ENCODE data around the gene ETFA.
A peak's percentile ranks its signal among the peaks of the same experiment; 100 is the strongest.

ETFA gene

DNA sequence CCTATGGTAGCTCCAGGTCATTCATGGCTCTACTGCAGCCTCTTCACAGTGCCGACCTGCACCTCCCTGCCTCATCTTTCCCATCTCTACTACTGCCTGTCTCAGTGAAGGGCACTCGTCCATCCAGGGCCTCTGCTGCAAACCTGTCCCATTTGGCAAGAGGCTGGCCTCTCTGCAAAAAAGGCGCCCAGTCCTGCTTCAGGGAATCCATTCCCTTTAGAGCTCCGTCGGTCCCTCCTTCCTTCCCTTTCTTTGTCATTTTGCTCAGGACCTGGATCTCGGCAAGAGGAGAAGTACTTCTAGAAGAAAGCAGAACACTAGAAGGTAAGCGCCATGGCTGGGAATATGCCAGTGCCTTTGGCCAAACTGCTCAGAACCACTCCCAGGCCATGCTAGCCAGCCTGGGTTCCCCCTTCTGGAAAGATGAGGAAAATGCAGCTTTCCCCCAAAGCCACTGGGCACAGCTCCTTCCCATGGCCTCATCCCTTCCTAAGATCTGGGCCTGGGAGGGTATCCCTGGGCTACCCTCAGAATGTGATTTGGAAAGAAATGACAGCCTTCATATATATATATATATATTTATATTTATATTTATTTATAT, 18.9 kb upstream of the ETFA start:
- no peaks in the 10 kb centered on the region for H3K9me3 ChIP-seq (ENCODE audit: control insufficient read depth, insufficient read depth, low read depth, low read length)
- TF ChIP-seq IKZF3 (tag by site-specific recombination; IDR thresholded peaks at IDR 0.05) (peak; percentile 69), ZNF654 (tag by site-specific recombination; IDR thresholded peaks at IDR 0.05; ENCODE audit: low read depth) (peak; percentile 6; the same call in 1 of the 2 replicates), ZNF221 (tag by site-specific recombination; IDR thresholded peaks at IDR 0.05; ENCODE audit: borderline replicate concordance) (no peak), ZNF600 (tag by site-specific recombination; IDR thresholded peaks at IDR 0.05) (peak; percentile 55), ZNF658 (tag by site-specific recombination; IDR thresholded peaks at IDR 0.05) (no peak)
- TF ChIP-seq, protein P1, sequence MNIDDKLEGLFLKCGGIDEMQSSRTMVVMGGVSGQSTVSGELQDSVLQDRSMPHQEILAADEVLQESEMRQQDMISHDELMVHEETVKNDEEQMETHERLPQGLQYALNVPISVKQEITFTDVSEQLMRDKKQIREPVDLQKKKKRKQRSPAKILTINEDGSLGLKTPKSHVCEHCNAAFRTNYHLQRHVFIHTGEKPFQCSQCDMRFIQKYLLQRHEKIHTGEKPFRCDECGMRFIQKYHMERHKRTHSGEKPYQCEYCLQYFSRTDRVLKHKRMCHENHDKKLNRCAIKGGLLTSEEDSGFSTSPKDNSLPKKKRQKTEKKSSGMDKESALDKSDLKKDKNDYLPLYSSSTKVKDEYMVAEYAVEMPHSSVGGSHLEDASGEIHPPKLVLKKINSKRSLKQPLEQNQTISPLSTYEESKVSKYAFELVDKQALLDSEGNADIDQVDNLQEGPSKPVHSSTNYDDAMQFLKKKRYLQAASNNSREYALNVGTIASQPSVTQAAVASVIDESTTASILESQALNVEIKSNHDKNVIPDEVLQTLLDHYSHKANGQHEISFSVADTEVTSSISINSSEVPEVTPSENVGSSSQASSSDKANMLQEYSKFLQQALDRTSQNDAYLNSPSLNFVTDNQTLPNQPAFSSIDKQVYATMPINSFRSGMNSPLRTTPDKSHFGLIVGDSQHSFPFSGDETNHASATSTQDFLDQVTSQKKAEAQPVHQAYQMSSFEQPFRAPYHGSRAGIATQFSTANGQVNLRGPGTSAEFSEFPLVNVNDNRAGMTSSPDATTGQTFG (tag by site-specific recombination; IDR thresholded peaks at IDR 0.05; ENCODE audit: borderline replicate concordance): no peak
- no peak overlapping the region for H3K27ac ChIP-seq (ENCODE audit: extremely low read depth, low read depth, low read length)
- ChIA-PET CTCF (interaction anchor here (0.6 to 3.5 kb wide), 22 partner anchors 9 to 195 kb away, joined by 3 to 32 read pairs (median 4); partner anchors contain the start of gene ETFA), POLR2A (interaction anchor here (0.5 to 2.8 kb wide), 3 partner anchors 8 to 19 kb away, joined by 3 to 24 read pairs (median 3); partner anchors contain the start of gene ETFA)
- peaks cover 9% of the 10 kb centered on the region for H3K4me1 ChIP-seq (ENCODE audit: control insufficient read depth, insufficient read depth, low read length)
- H3K4me3 ChIP-seq (ENCODE audit: low read depth, low read length): no peak overlapping the region
- no peaks in the 10 kb centered on the region for H3K36me3 ChIP-seq (ENCODE audit: control insufficient read depth in 2 of 2, insufficient read depth in 1 of 2, low read length in 2 of 2)

DNA sequence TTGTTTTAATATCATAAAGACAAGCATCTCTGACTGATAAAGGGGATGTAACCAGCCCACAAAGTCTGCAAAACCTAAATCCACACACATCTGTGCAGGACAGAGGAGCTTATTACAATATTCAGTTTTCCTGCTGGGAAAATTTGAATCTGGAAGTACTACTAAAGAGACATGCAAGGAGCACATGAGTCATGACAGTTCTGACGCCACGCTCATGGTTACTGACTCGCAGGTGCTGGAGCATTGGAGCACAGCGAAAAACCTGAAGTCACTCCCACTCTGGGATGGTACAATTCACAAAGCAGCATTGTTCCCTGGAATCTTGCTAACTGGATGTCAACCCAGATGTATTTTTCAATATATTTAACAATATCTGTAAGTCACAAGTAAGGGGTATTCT, 17.7 kb upstream of the ETFA start:
- TF ChIP-seq GFI1B (tag by site-specific recombination; IDR thresholded peaks at IDR 0.05) (no peak), ZNF561 (tag by site-specific recombination; IDR thresholded peaks at IDR 0.05; ENCODE audit: borderline replicate concordance) (no peak), ZNF600 (tag by site-specific recombination; IDR thresholded peaks at IDR 0.05) (peak; percentile 68)
- POLR2A ChIA-PET: interaction anchor here (2.8 to 3.4 kb wide), 2 partner anchors 7 to 18 kb away, joined by 20 to 24 read pairs; partner anchors contain the start of genes ETFA and ISL2
- H3K4me1 ChIP-seq (ENCODE audit: control insufficient read depth, insufficient read depth, low read length): peaks cover 16% of the 10 kb centered on the region
- no peaks in the 10 kb centered on the region for H3K9me3 ChIP-seq (ENCODE audit: control insufficient read depth, insufficient read depth, low read depth, low read length)
- no peaks in the 10 kb centered on the region for H3K36me3 ChIP-seq (ENCODE audit: control insufficient read depth in 2 of 2, insufficient read depth in 1 of 2, low read length in 2 of 2)
- CTCF ChIA-PET: interaction anchor here (0.6 to 3.5 kb wide), 8 partner anchors 19 to 483 kb away, joined by 3 to 32 read pairs (median 6); partner anchors contain the start of gene ETFA
- H3K27ac ChIP-seq (ENCODE audit: extremely low read depth, low read depth, low read length): no peak overlapping the region
- no peak overlapping the region for H3K4me3 ChIP-seq (ENCODE audit: low read depth, low read length)

DNA sequence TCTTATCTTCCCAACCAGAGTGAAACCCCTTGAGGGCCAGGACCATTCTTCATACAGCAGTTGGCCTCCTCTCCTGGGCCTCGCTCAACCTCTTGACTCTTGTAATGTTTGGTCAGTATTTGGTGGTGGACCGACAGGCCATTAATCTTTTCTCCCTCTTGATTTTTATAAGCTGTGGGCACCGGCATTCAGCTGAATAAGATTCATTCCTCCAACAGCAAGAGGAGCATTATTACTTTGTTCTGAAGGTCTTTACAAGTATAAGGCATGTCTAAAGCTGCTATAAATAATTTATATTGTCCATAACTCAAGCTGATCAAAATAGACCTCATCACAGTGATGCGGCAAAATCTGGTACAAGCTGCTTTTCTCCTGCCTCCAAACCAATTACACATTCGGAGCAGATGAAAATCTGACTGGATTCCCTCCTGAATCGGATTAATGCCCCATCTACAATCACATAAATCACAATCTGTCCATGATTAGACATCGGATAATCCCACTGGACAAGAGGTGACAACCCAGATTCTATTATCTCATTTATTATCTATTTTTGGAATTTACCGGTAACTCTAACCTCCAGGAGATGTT, 16.9 kb upstream of the ETFA start:
- ChIA-PET CTCF (interaction anchor here (0.7 to 2.1 kb wide), 5 partner anchors 15 to 229 kb away, joined by 3 to 9 read pairs (median 3); no protein-coding TSS in a partner anchor), POLR2A (interaction anchor here (1.0 to 3.4 kb wide), 3 partner anchors 8 to 22 kb away, joined by 3 to 24 read pairs (median 20); partner anchors contain the start of genes ETFA and ISL2)
- Histone ChIP-seq H3K4me3 (ENCODE audit: low read depth, low read length) (no peak overlapping the region), H3K9me3 (ENCODE audit: control insufficient read depth, insufficient read depth, low read depth, low read length) (no peaks in the 10 kb centered on the region), H3K4me1 (ENCODE audit: control insufficient read depth, insufficient read depth, low read length) (peaks cover 18% of the 10 kb centered on the region), H3K36me3 (ENCODE audit: control insufficient read depth in 2 of 2, insufficient read depth in 1 of 2, low read length in 2 of 2) (no peaks in the 10 kb centered on the region), H3K27ac (ENCODE audit: extremely low read depth, low read depth, low read length) (peak overlapping the region; percentile 52; the same call in 1 of the 2 replicates)
- TF ChIP-seq ZNF335 (tag by site-specific recombination; conservative IDR thresholded peaks at IDR 0.05) (peak; percentile 49), ZNF658 (tag by site-specific recombination; IDR thresholded peaks at IDR 0.05) (no peak)

DNA sequence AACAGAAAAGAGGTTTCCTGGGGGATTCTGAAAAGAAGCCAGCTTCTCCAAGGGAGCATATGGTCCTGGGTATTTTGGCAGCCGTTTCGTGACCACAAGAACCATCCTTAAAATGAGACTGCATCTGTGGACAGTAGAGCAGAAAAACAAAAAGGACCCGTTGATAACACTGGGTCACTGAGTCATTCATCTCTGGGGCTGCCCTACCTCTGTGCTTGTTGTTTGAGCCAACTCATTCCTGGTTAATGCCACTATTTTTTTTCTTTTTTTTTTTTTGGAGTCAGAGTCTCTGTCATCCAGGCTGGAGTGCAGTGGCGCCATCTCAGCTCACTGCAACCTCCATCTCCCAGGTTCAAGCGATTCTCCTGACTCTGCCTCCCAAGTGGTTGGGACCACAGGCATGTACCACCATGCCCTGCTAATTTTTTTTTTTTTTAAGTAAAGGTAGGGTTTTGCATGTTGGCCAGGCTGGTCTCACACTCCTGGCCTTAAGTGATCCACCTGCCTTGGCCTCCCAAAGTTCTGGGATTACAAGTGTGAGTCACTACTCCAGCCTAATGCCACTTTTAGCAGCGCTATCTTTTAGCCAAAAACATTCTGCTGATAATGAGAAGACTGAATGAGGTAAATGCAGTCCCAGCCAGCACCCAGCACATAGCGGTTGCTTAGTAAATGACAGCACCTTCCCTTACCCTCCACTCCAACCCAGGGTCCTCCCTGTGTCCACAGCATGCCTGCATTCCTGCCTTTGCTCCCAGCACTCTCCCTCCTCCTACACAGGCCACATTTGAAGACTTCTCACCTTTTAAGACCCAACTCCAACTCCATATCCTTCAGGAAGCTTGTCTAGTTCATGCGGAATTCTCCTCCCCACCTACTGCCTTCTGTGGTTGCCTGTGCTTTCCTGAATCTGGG, 16.2 kb upstream of the ETFA start:
- no peak overlapping the region for H3K4me3 ChIP-seq (ENCODE audit: low read depth, low read length)
- peaks cover 18% of the 10 kb centered on the region for H3K4me1 ChIP-seq (ENCODE audit: control insufficient read depth, insufficient read depth, low read length)
- POLR2A ChIA-PET: interaction anchor here (1.0 to 3.4 kb wide), 2 partner anchors 9 to 21 kb away, joined by 3 to 20 read pairs; partner anchors contain the start of gene ISL2
- H3K36me3 ChIP-seq (ENCODE audit: control insufficient read depth in 2 of 2, insufficient read depth in 1 of 2, low read length in 2 of 2): no peaks in the 10 kb centered on the region
- H3K27ac ChIP-seq (ENCODE audit: extremely low read depth, low read depth, low read length): peak overlapping the region; percentile 52; the same call in 1 of the 2 replicates
- CTCF ChIA-PET: interaction anchor here (0.6 to 2.1 kb wide), 11 partner anchors 14 to 1748 kb away, joined by 3 to 9 read pairs (median 3); no protein-coding TSS in a partner anchor
- no peaks in the 10 kb centered on the region for H3K9me3 ChIP-seq (ENCODE audit: control insufficient read depth, insufficient read depth, low read depth, low read length)
- TF ChIP-seq FEZF1 (tag by site-specific recombination; IDR thresholded peaks at IDR 0.05): peak; percentile 29
- TF ChIP-seq ZNF354C (tag by site-specific recombination; IDR thresholded peaks at IDR 0.05; ENCODE audit: borderline replicate concordance, low read depth): no peak
- TF ChIP-seq ZSCAN23 (tag by site-specific recombination; IDR thresholded peaks at IDR 0.05): 0 out of 2 replicates have a peak, but pooled peaks have one; percentile 37
- TF ChIP-seq, protein P2, sequence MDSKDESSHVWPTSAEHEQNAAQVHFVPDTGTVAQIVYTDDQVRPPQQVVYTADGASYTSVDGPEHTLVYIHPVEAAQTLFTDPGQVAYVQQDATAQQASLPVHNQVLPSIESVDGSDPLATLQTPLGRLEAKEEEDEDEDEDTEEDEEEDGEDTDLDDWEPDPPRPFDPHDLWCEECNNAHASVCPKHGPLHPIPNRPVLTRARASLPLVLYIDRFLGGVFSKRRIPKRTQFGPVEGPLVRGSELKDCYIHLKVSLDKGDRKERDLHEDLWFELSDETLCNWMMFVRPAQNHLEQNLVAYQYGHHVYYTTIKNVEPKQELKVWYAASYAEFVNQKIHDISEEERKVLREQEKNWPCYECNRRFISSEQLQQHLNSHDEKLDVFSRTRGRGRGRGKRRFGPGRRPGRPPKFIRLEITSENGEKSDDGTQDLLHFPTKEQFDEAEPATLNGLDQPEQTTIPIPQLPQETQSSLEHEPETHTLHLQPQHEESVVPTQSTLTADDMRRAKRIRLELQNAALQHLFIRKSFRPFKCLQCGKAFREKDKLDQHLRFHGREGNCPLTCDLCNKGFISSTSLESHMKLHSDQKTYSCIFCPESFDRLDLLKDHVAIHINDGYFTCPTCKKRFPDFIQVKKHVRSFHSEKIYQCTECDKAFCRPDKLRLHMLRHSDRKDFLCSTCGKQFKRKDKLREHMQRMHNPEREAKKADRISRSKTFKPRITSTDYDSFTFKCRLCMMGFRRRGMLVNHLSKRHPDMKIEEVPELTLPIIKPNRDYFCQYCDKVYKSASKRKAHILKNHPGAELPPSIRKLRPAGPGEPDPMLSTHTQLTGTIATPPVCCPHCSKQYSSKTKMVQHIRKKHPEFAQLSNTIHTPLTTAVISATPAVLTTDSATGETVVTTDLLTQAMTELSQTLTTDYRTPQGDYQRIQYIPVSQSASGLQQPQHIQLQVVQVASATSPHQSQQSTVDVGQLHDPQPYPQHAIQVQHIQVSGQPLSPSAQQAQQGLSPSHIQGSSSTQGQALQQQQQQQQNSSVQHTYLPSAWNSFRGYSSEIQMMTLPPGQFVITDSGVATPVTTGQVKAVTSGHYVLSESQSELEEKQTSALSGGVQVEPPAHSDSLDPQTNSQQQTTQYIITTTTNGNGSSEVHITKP (tag by site-specific recombination; IDR thresholded peaks at IDR 0.05): peak; percentile 93
- TF ChIP-seq ZNF549 (tag by site-specific recombination; IDR thresholded peaks at IDR 0.05): no peak
- TF ChIP-seq SETDB1 (IDR thresholded peaks at IDR 0.05; ENCODE audit: insufficient read length, low read length): no peak
- 0 out of 2 replicates have a peak, but pooled peaks have one; percentile 30 for TF ChIP-seq ZNF792 (tag by site-specific recombination; IDR thresholded peaks at IDR 0.05)
- TF ChIP-seq ZEB2 (tag by site-specific recombination; IDR thresholded peaks at IDR 0.05): 0 out of 2 replicates have a peak, but pooled peaks have one; percentile 30

All from HEK293 (cell line).